OCI-LY3 (cell line): ENCODE results near the gene FGD6.
"Not testable (repeated sequence)": the region's sequence is repeated elsewhere in the genome, so short reads cannot be mapped to it uniquely, and the experiment has no call there.

ENCODE experiments used
- H2AFZ ChIP-seq: fragments of 200-600, 300-600 bp; shearing (Covaris generic); 2 replicates; pipeline ENCODE4 v1.6.0; 2014; ENCODE audit warnings: antibody characterized with exemption, low read depth, low read length
- H3K27ac ChIP-seq: fragments of 200-600, 300-600 bp; sonication (generic); 2 replicates; pipeline ENCODE4 v1.5.1; 2014; ENCODE audit warnings: mild to moderate bottlenecking, low read length, moderate library complexity, mixed read lengths
- H3K27me3 ChIP-seq: fragments of 200-600, 300-600 bp; sonication (generic); 2 replicates; pipeline ENCODE4 v1.6.1; 2014; ENCODE audit warnings: low read depth, low read length, mixed read lengths
- H3K36me3 ChIP-seq: fragments of 200-600, 300-600 bp; sonication (generic); replicated peaks from 2 replicates; pipeline ENCODE3; 2014; ENCODE audit warnings: low read depth, low read length, mixed read lengths
- H3K4me1 ChIP-seq: fragments of 300-600, 200-600 bp; sonication (generic); 2 replicates; pipeline ENCODE4 v1.6.1; 2014; ENCODE audit warnings: low read length, mixed read lengths
- H3K4me2 ChIP-seq: fragments of 200-600, 300-600 bp; sonication (generic); 2 replicates; pipeline ENCODE4 v1.6.1; 2014; ENCODE audit warnings: low read length, mixed read lengths
- H3K4me3 ChIP-seq: fragments of 300-600, 200-600 bp; sonication (generic); 2 replicates; pipeline ENCODE4 v1.5.1; 2014; ENCODE audit warnings: antibody characterized with exemption, mild to moderate bottlenecking, low read length, moderate library complexity
- H3K79me2 ChIP-seq: fragments of 300-600, 200-600 bp; shearing (Covaris generic); 2 replicates; pipeline ENCODE4 v1.6.1; 2014; ENCODE audit warnings: mild to moderate bottlenecking, low read length, mixed read lengths
- H3K9ac ChIP-seq: fragments of 300-600, 200-600 bp; shearing (Covaris generic); 2 replicates; pipeline ENCODE4 v1.6.0; 2014; ENCODE audit warnings: mild to moderate bottlenecking, low read length, moderate library complexity
- H3K9me3 ChIP-seq: fragments of 200-600, 300-600 bp; shearing (Covaris generic); 2 replicates; pipeline ENCODE4 v1.6.1; 2014; ENCODE audit warnings: low read length, mixed read lengths; ENCODE audit not compliant: insufficient read depth
- H4K20me1 ChIP-seq: fragments of 200-600, 300-600 bp; sonication (generic); 2 replicates; pipeline ENCODE4 v1.6.1; 2016; ENCODE audit warnings: low read length, mixed read lengths; ENCODE audit not compliant: insufficient read depth
- EZH2phosphoT487 ChIP-seq: fragments of 200-600 bp; shearing (Covaris generic); IDR thresholded peaks from 2 replicates; pipeline ENCODE4 v1.6.1; 2018; ENCODE audit warnings: antibody characterized with exemption, mixed run types, low read depth
- TF ChIP-seq, protein P1 (sequence below): fragments of 200-600, 300-600 bp; sonication (generic); IDR thresholded peaks from 2 replicates; pipeline ENCODE4 v1.5.1; 2014; ENCODE audit warnings: antibody characterized with exemption, low read length, low read depth

FGD6 gene

DNA sequence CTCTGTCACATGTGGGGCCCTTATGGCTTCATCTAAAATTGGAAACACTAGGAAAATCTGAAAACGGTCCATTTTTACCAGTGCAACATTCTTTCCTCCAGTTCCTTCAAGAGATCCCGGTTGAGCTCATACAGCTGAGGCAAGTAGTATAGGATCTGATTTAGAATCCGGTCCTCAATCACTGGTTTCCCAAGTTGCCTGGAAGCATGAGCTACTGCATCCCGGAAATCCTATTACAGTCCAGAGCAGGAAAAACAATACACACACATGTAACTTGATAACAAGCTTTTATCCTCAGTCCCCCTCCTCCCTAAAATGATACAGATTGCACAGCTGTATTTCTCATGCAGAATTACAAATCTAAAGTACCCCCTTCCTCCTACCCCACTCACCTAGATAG, 76.0 kb downstream of the FGD6 start:
- H3K4me2 ChIP-seq = no peak overlapping the region
- H3K27ac ChIP-seq = no peak overlapping the region
- H3K9me3 ChIP-seq = no peaks in the 10 kb centered on the region

DNA sequence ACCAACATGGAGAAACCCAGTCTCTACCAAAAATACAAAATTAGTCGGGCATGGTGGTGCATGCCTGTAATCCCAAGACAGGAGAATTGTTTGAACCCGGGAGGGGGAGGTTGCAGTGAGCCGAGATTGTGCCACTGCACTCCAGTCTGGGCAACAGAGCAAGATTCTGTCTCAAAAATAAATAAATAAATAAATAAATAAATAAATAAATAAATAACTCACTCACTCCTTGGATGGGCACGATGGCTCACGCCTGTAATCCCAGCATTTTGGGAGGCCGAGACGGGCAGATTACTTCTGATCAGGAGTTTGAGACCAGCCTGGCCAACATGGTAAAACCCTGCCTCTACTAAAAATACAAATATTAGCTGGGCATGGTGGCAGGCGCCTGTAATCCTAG, 79.2 kb downstream of the FGD6 start:
- not testable (repeated sequence) for H4K20me1 ChIP-seq, H3K4me3 ChIP-seq, H3K9ac ChIP-seq, H3K4me2 ChIP-seq, H3K27ac ChIP-seq, H3K27me3 ChIP-seq, H3K36me3 ChIP-seq, H2AFZ ChIP-seq, H3K4me1 ChIP-seq, H3K9me3 ChIP-seq, H3K79me2 ChIP-seq

More for the DNA sequence above, 76.0 kb downstream of the FGD6 start:
- TF ChIP-seq, protein P1, sequence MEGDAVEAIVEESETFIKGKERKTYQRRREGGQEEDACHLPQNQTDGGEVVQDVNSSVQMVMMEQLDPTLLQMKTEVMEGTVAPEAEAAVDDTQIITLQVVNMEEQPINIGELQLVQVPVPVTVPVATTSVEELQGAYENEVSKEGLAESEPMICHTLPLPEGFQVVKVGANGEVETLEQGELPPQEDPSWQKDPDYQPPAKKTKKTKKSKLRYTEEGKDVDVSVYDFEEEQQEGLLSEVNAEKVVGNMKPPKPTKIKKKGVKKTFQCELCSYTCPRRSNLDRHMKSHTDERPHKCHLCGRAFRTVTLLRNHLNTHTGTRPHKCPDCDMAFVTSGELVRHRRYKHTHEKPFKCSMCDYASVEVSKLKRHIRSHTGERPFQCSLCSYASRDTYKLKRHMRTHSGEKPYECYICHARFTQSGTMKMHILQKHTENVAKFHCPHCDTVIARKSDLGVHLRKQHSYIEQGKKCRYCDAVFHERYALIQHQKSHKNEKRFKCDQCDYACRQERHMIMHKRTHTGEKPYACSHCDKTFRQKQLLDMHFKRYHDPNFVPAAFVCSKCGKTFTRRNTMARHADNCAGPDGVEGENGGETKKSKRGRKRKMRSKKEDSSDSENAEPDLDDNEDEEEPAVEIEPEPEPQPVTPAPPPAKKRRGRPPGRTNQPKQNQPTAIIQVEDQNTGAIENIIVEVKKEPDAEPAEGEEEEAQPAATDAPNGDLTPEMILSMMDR = no peak
- TF ChIP-seq EZH2phosphoT487 = no peak
- Histone ChIP-seq H4K20me1 (no peaks in the 10 kb centered on the region), H3K4me1 (no peaks in the 10 kb centered on the region), H3K27me3 (no peaks in the 10 kb centered on the region), H2AFZ (no peak overlapping the region), H3K4me3 (no peak overlapping the region), H3K79me2 (no peaks in the 10 kb centered on the region), H3K36me3 (no peaks in the 10 kb centered on the region), H3K9ac (no peak overlapping the region)

DNA sequence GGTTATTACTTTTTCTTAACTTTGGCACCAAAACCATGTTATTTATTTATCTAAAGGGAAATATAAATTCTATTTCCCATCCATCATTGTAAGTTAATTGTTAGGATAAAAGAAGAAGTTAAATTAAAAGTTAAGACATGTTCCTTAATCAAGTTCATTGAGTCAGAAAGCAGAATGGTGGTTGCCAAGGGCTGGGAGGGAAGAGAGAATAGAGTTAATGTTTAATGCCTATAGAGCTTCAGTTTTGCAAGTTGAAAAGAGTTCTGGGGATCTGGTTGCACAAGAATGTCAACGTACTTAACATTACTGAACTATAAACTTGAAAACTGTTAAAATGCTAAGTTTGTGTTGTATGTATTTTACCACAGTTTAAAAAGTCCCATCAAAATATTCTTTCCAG, 80.7 kb downstream of the FGD6 start:
- no peak overlapping the region for H3K4me3 ChIP-seq
- no peak overlapping the region for H3K4me2 ChIP-seq
- no peaks in the 10 kb centered on the region for H3K27me3 ChIP-seq
- H3K4me1 ChIP-seq = no peaks in the 10 kb centered on the region
- H3K9ac ChIP-seq = no peak overlapping the region
- H3K27ac ChIP-seq = no peak overlapping the region
- TF ChIP-seq EZH2phosphoT487 = no peak
- TF ChIP-seq, protein P1 = no peak
- no peaks in the 10 kb centered on the region for H4K20me1 ChIP-seq
- H2AFZ ChIP-seq = no peak overlapping the region
- H3K36me3 ChIP-seq = no peaks in the 10 kb centered on the region
- no peaks in the 10 kb centered on the region for H3K79me2 ChIP-seq
- H3K9me3 ChIP-seq = no peaks in the 10 kb centered on the region

DNA sequence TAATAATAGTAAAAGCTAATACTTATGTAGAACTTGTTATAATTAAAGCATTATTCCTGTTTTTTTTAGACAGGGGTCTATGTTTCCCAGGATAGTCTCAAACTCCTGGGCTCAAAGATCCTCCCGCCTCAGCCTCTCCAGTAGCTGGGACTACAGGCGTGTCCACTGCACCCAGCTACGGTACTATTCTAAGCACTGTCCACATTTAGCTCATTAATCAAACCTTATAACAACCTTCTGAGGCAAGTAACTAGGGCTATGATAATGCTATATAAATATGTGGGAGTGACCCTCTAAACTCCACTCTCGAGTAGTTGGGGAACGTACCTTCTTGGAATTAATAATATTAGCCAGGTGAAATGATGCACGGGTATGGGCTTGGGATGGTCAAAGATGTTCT, 83.2 kb downstream of the FGD6 start:
- H3K4me3 ChIP-seq = no peak overlapping the region
- no peak overlapping the region for H3K27ac ChIP-seq
- H3K4me2 ChIP-seq = no peak overlapping the region
- no peaks in the 10 kb centered on the region for H3K9me3 ChIP-seq
- no peaks in the 10 kb centered on the region for H3K4me1 ChIP-seq
- H3K36me3 ChIP-seq = no peaks in the 10 kb centered on the region
- H3K79me2 ChIP-seq = no peaks in the 10 kb centered on the region
- H2AFZ ChIP-seq = no peak overlapping the region
- H4K20me1 ChIP-seq = no peaks in the 10 kb centered on the region
- no peak overlapping the region for H3K9ac ChIP-seq
- H3K27me3 ChIP-seq = no peaks in the 10 kb centered on the region
- TF ChIP-seq, protein P1 = no peak
- no peak for TF ChIP-seq EZH2phosphoT487
